Activated T-cell treated with anti-CD3 and anti-CD28 coated beads, Interleukin-2, amount 50 U/mL, for 1 hour (primary cell): ENCODE measurements around the gene CNOT6.

Experiments
- DNase-seq: peaks from one replicate; pipeline ENCODE4 v3.0.0-alpha.2; 2020

Gene CNOT6

GRCh38 chr5:180586870-180587269, 92.7 kb downstream of the CNOT6 start:
- no peak for DNase-seq

GRCh38 chr5:180589771-180590542, 95.8 kb downstream of the CNOT6 start:
- DNase-seq, result no peak

GRCh38 chr5:180590543-180591310, 96.5 kb downstream of the CNOT6 start:
- no peak for DNase-seq

- no peak for DNase-seq
These were observed 97.2 kb downstream of the CNOT6 start, which contains the start of gene SCGB3A1 for GRCh38 chr5:180591311-180591887. Gene SCGB3A1, minus strand, starts transcription at chr5:180591499. Its CDS starts 37 bp downstream, at chr5:180591462.

- no peak for DNase-seq
These were observed 98.0 kb downstream of the CNOT6 start for GRCh38 chr5:180592176-180592575.

GRCh38 chr5:180593446-180594206, 99.4 kb downstream of the CNOT6 start:
- DNase-seq, result no peak

GRCh38 chr5:180594311-180595045, 100.3 kb downstream of the CNOT6 start:
- no peak for DNase-seq

- no peak for DNase-seq
These were observed 100.8 kb downstream of the CNOT6 start for GRCh38 chr5:180595046-180595379.

- no peak for DNase-seq
These were observed 101.4 kb downstream of the CNOT6 start for GRCh38 chr5:180595381-180596114.

- no peak for DNase-seq
These were observed 102.0 kb downstream of the CNOT6 start for GRCh38 chr5:180596115-180596667.

- DNase-seq, result no peak
These were observed 102.6 kb downstream of the CNOT6 start for GRCh38 chr5:180596668-180597231.

- no peak for DNase-seq
These were observed 104.1 kb downstream of the CNOT6 start for GRCh38 chr5:180598316-180598701.

GRCh38 chr5:180598797-180599589, 104.8 kb downstream of the CNOT6 start:
- DNase-seq, result no peak

- DNase-seq, result no peak
These were observed 105.4 kb downstream of the CNOT6 start for GRCh38 chr5:180599590-180599914.

- DNase-seq, result no peak
These were observed 105.9 kb downstream of the CNOT6 start for GRCh38 chr5:180599981-180600553.

- no peak for DNase-seq
These were observed 106.4 kb downstream of the CNOT6 start for GRCh38 chr5:180600554-180601041.

- no peak for DNase-seq
These were observed 107.7 kb downstream of the CNOT6 start for GRCh38 chr5:180601591-180602480.

GRCh38 chr5:180602481-180603075, 108.4 kb downstream of the CNOT6 start:
- DNase-seq, result no peak
